Myocyte (in vitro differentiated cells): ENCODE results near the gene TPM1. TPM values are rescaled to one million over a fixed set of nuclear protein-coding genes. Genes with fewer than 3 reads are reported as not detected.

Experiments
- DNase-seq: peaks from one replicate; pipeline ENCODE4 v3.0.0-alpha.2; 2012; ENCODE audit warnings: low read depth
- total RNA-seq: library from RNA; depleted of rRNA; stranded (reverse); fragments of >200 nt; gene quantifications from 2 replicates; pipeline ENCODE4 v1.2.3, GENCODE V29; 2014

Gene TPM1
- total RNA-seq, 1 donor from 2014 or later = 4,103 TPM

GRCh38 chr15:63040954-63041353 is 1.6 kb upstream of the TPM1 start:
- DNase-seq = peak; percentile 8

- DNase-seq = peak; percentile 1
Observed at GRCh38 chr15:63041402-63041973, 1.1 kb upstream of the TPM1 start.

GRCh38 chr15:63042877-63043334 is 359 bp downstream of the TPM1 start:
- DNase-seq = peak; percentile 48

GRCh38 chr15:63043335-63044076 is 959 bp downstream of the TPM1 start:
- peak; percentile 71 for DNase-seq

GRCh38 chr15:63044077-63044644 is 1.6 kb downstream of the TPM1 start:
- DNase-seq = no peak

- DNase-seq = peak; percentile 80
Observed at GRCh38 chr15:63044645-63045464, 2.3 kb downstream of the TPM1 start.

- DNase-seq = peak; percentile 69
Observed at GRCh38 chr15:63045465-63045840, 2.9 kb downstream of the TPM1 start.

- DNase-seq = no peak
Observed at GRCh38 chr15:63045879-63046278, 3.3 kb downstream of the TPM1 start.

GRCh38 chr15:63046917-63047760 is 4.6 kb downstream of the TPM1 start:
- DNase-seq = peak; percentile 73

GRCh38 chr15:63047792-63048114 is 5.2 kb downstream of the TPM1 start:
- DNase-seq = no peak

- peak; percentile 93 for DNase-seq
Observed at GRCh38 chr15:63048115-63048775, 5.7 kb downstream of the TPM1 start.

- peak; percentile 68 for DNase-seq
Observed at GRCh38 chr15:63048776-63049665, 6.5 kb downstream of the TPM1 start.

GRCh38 chr15:63049783-63050371 is 7.3 kb downstream of the TPM1 start:
- DNase-seq = no peak

- no peak for DNase-seq
Observed at GRCh38 chr15:63050731-63051155, 8.2 kb downstream of the TPM1 start.

- DNase-seq = no peak
Observed at GRCh38 chr15:63051156-63052066, 8.9 kb downstream of the TPM1 start.

- DNase-seq = no peak
Observed at GRCh38 chr15:63052077-63052841, 9.7 kb downstream of the TPM1 start.
